Activated CD8-positive, alpha-beta memory T cell treated with anti-CD3 and anti-CD28 coated beads, Interleukin-2, amount 10 ng/mL, durations not matched to agents 7 days and 5 days (primary cell): ENCODE data around the gene FES. TPM values are rescaled to one million over a fixed set of nuclear protein-coding genes. Genes with fewer than 3 reads are reported as not detected.

Source experiments
- ATAC-seq: fragments of 150-1000 bp; cut with Tn5 transposase; one replicate; pipeline ENCODE4 v1.10.0; 2021; ENCODE audit warnings: moderate library complexity
- CTCF ChIA-PET: fragments of 350-600 bp; sonication (Branson Sonifier 250); formaldehyde crosslinking; loops from one replicate; lab custom pipeline; 2021; ENCODE audit warnings: antibody characterized with exemption; lab: Charles Lee
- DNase-seq: peaks from one replicate; pipeline ENCODE4 v3.0.0-alpha.2; 2020
- H3K27ac Mint-ChIP-seq: one replicate; pipeline ENCODE4 v1.8.0; 2021; ENCODE audit warnings: mild to moderate bottlenecking, mixed read lengths
- H3K27me3 Mint-ChIP-seq: one replicate; pipeline ENCODE4 v1.8.0; 2021; ENCODE audit warnings: mixed read lengths
- H3K36me3 Mint-ChIP-seq: one replicate; pipeline ENCODE4 v1.8.0; 2021; ENCODE audit warnings: mild to moderate bottlenecking, mixed read lengths
- H3K4me1 Mint-ChIP-seq: one replicate; pipeline ENCODE4 v1.8.0; 2021; ENCODE audit warnings: mixed read lengths
- H3K4me3 Mint-ChIP-seq: one replicate; pipeline ENCODE4 v1.8.0; 2021; ENCODE audit warnings: mild to moderate bottlenecking, moderate library complexity, mixed read lengths
- H3K9me3 Mint-ChIP-seq: one replicate; pipeline ENCODE4 v1.8.0; 2022; ENCODE audit warnings: low read depth, mixed read lengths
- total RNA-seq, 2 experiments: library from RNA; stranded (reverse); gene quantifications; one replicate each; pipeline ENCODE4 v1.2.3, GENCODE V29; 2021

FES gene
- total RNA-seq, 2 experiments from 2014 or later: 55.7 to 61.2 TPM

DNA sequence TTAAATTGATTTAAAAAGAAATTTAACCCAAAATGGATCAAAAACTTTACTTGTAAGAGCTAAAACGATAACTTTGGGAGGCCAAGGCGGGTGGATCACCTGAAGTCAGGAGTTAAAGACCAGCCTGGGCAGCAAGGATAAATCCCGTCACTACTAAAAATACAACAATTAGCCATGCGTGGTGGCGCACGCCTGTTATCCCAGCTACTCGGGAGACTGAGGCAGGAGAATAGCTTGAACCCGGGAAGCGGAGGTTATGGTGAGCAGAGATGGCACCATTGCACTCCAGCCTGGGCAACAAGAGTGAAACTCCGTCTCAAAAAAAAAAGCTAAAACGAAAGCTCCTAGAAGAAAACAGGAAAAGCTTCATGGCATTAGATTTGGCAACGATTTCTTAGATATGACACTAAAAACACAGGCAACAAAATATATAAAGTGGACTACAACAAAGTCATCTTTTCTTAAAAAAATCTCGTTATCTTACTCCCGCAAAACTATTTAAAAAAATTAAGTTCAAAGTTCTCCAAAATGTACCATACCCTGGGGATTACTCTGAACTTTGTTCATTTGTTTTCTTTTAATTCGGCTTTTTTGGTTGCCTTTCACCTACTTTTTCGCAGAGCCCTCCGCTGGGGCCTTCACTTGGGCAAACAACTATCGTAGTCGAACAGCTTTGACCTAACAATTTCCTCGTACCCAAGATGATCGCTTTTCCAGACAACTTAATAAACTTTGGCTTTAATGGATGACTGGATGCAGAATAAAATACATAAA, 45.1 kb downstream of the FES start:
- CTCF ChIA-PET: interaction anchor here (0.6 to 8.6 kb wide), 12 partner anchors 6 to 281 kb away, joined by 3 to 181 read pairs (median 4); partner anchors contain the start of genes BLM, MAN2A2, RCCD1 and VPS33B
- H3K9me3 Mint-ChIP-seq: no peaks in the 10 kb centered on the region
- no peaks in the 10 kb centered on the region for H3K27me3 Mint-ChIP-seq
- ATAC-seq (no peak), DNase-seq (no peak)
- peaks cover 19% of the 10 kb centered on the region for H3K36me3 Mint-ChIP-seq
- peak overlapping the region; percentile 99 for H3K4me3 Mint-ChIP-seq
- H3K4me1 Mint-ChIP-seq: peaks cover 56% of the 10 kb centered on the region
- H3K27ac Mint-ChIP-seq: peak overlapping the region; percentile 100

DNA sequence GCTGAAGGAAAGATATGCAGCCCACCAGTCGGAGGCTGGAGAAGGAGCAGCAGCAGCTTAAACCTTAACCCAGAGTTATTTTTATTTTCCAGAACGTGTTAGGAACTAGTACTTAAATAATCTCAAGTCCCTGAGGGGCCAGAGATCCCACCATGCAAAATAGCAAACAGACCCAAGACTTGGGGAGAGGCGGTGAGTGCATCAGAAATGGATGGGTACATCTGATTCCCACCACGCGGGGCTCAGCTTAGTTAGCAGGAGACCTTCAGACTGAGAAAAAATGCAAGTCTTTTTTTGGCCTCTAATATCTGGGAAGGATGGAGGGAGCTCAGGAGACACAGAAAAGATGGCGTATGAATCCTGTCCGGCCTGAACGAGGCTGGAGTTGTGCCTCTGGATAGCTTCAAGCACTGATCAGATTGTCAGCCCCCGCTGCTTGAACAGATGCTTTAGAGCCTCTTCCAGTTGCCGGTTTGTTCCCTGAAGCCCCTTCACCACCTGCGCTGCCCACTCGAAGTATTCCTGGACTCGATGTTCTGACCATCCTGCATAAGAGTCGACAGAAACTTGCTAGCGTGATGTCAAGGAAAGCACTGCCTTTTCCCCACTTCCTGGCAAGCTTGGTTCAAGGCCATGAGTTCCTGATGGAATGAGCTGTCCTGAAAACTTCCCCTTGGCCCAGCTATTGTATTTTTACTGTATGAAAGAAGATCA, 46.7 kb downstream of the FES start:
- Mint-ChIP-seq H3K27ac (peak overlapping the region; percentile 100), H3K27me3 (no peaks in the 10 kb centered on the region), H3K9me3 (no peaks in the 10 kb centered on the region), H3K36me3 (peaks cover 14% of the 10 kb centered on the region), H3K4me3 (peak overlapping the region; percentile 99), H3K4me1 (peaks cover 52% of the 10 kb centered on the region)
- CTCF ChIA-PET: interaction anchor here (0.7 to 8.6 kb wide), 42 partner anchors 8 to 621 kb away, joined by 3 to 181 read pairs (median 6); partner anchors contain the start of genes BLM, FES, MAN2A2 and RCCD1
- DNase-seq: no peak
- no peak for ATAC-seq

DNA sequence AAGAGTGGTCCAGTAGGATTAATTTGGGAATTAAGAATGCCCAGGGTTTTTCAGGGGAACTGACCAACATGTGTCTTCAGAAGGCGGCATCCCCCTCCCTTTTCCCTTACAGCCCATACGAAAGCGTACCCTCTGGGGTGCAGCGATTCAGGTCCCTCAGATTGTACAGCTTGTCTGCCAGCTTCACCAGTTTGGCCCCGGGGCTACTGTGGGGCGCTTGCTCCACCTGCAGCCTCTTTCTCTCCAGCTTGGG, 47.2 kb downstream of the FES start:
- H3K27ac Mint-ChIP-seq: peak overlapping the region; percentile 100
- ATAC-seq (no peak), DNase-seq (no peak)
- H3K9me3 Mint-ChIP-seq: no peaks in the 10 kb centered on the region
- peaks cover 18% of the 10 kb centered on the region for H3K36me3 Mint-ChIP-seq
- peak overlapping the region; percentile 99 for H3K4me3 Mint-ChIP-seq
- no peaks in the 10 kb centered on the region for H3K27me3 Mint-ChIP-seq
- peaks cover 56% of the 10 kb centered on the region for H3K4me1 Mint-ChIP-seq
- CTCF ChIA-PET: interaction anchor here (0.7 to 8.6 kb wide), 44 partner anchors 8 to 621 kb away, joined by 3 to 181 read pairs (median 6); partner anchors contain the start of genes BLM, FES, MAN2A2 and RCCD1

DNA sequence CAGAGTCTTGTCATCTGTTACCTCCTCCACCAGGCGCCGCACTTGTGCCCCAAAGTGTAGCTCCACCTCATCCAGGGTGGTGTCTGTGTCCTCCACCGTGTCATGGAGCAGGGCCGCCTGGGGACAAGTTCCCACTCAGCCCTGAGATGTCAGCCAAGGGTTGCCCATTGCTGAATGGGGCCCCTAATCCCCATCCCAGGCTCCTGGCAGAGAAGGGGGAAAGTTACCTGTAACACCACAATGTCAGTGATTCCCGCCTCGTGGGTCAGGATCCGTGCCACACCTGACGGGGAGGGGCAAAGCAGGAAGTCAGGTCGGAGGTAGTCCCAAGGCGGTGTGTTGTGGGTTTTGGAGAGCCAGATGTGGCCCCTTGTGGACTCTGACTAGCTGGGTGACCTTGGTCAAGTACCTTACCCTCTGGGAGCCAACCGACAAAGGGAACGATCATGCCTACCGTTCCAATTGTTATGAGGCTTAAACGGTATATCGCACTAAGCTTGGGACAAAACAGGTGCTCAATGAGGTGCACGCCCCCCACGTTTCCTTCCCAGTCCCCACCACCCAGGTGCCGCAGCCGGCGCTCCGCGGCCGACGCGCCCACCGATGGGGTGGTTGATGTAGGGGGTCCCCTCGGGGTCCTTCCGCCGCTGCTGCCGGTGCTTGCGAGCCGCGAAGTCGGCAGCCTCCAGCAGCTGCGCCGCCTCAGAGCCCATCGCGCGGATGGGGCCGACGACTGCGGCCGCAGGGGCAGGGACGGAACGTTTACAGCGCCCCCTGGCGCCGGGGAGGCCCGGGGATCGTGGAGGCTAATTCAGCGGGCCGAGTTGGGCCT, 47.7 kb downstream of the FES start, which contains the start of gene HDDC3:
HDDC3 (minus strand) TSS at position 722 of the 832 bp plus-strand sequence; CDS start at position 713, 9 bp downstream.
- CTCF ChIA-PET: interaction anchor here (0.6 to 8.6 kb wide), 60 partner anchors 9 to 833 kb away, joined by 3 to 181 read pairs (median 5); partner anchors contain the start of genes BLM, FES, FURIN and MAN2A2
- peaks cover 62% of the 10 kb centered on the region for H3K4me1 Mint-ChIP-seq

DNA sequence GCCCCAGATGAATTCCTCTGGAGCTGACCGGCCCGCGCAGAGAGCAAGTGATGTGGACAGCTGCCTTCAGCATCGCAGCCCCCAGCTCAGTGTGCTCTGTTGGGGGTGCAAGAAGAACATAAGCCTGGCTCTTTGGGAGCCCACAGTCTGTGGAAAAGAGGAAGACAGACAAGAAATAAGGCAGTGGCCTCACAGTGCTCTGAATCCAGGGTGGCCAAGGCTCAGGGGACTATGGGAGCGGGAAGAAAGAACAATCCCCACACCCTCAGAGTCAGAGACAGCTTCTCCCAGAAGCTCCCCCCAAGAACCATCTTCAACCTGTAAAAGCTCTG, 48.3 kb downstream of the FES start:
- H3K36me3 Mint-ChIP-seq: peaks cover 20% of the 10 kb centered on the region
- peaks cover 63% of the 10 kb centered on the region for H3K4me1 Mint-ChIP-seq
- no peaks in the 10 kb centered on the region for H3K27me3 Mint-ChIP-seq
- CTCF ChIA-PET: interaction anchor here (0.7 to 8.6 kb wide), 43 partner anchors 8 to 833 kb away, joined by 3 to 181 read pairs (median 6); partner anchors contain the start of genes BLM, FES, FURIN and MAN2A2
- peak overlapping the region; percentile 100 for H3K27ac Mint-ChIP-seq
- peak overlapping the region; percentile 99 for H3K4me3 Mint-ChIP-seq
- no peak for DNase-seq
- H3K9me3 Mint-ChIP-seq: no peaks in the 10 kb centered on the region
- no peak for ATAC-seq

More for the DNA sequence above, 47.7 kb downstream of the FES start, which contains the start of gene HDDC3:
- Mint-ChIP-seq H3K27me3 (no peaks in the 10 kb centered on the region), H3K27ac (peak within 1 kb of the TSS; percentile 100), H3K9me3 (no peaks in the 10 kb centered on the region), H3K36me3 (peaks cover 20% of the 10 kb centered on the region), H3K4me3 (peak within 1 kb of the TSS; percentile 99)
- DNase-seq (peak; percentile 95), ATAC-seq (peak; percentile 52)

DNA sequence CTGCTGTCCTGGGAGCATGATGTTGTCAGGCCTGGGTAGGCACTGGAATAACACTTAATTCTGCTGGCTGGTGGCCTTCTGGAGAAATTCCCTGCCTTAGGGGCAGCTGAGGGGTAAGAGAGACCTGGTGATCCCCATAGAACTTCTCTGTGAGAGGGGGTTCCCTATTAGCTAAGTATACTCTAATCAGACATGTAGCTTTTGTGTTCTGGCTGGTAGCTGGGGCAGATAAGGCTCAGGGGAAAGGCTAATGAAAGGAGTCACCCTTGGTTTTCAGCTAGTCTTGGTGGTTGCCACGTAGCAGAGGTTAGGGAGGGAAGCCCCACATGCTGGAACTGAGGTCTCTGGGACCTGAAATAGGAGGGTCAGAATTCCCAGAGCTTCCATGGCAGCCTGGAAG, 49.0 kb downstream of the FES start:
- no peak for DNase-seq
- Mint-ChIP-seq H3K4me3 (no peak overlapping the region), H3K36me3 (peaks cover 21% of the 10 kb centered on the region), H3K27ac (peak overlapping the region; percentile 100), H3K4me1 (peaks cover 62% of the 10 kb centered on the region), H3K9me3 (no peaks in the 10 kb centered on the region), H3K27me3 (no peaks in the 10 kb centered on the region)
- CTCF ChIA-PET: interaction anchor here (0.9 to 8.6 kb wide), 32 partner anchors 10 to 834 kb away, joined by 3 to 181 read pairs (median 6); partner anchors contain the start of genes BLM, FES, MAN2A2 and RCCD1
- no peak for ATAC-seq

DNA sequence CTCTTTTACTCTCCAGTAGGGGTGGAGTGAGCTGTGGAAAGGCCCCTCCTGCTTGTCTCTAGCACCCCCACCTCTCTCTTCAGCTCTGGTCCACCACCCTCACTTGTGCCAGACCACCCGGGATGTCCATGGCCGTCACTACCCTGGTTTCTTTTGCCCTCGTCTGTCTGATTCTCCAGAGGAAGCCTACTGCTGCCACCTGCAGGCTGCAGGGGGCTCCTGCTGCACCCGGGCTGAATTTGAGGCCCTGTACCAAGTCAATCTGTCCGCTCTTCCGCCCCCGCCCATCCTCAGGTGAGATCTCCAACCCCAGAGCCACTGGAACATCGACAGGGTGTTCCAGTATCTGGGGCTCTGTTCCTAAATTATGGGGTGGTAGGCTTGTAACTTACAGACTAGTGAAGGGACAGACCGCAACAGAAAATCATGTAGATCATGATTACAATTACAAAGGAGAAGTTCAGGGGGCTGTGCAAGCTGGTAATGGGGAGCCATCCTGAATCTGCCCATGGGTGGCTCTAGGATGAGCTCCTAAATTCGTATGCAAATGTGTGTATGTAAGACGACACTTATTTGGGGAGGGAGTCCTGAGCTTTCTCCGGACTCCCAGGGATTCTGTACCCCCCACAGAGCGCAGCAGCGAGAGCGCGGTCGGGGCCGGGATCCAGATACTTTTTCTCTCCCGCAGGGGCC, 50.1 kb downstream of the FES start:
- H3K27ac Mint-ChIP-seq: peak overlapping the region; percentile 100
- H3K36me3 Mint-ChIP-seq: peaks cover 22% of the 10 kb centered on the region
- H3K4me3 Mint-ChIP-seq: peak overlapping the region; percentile 81
- no peaks in the 10 kb centered on the region for H3K9me3 Mint-ChIP-seq
- CTCF ChIA-PET: interaction anchor here (0.6 to 8.6 kb wide), 39 partner anchors 10 to 642 kb away, joined by 3 to 181 read pairs (median 4); partner anchors contain the start of genes BLM, FES, MAN2A2 and RCCD1
- peaks cover 56% of the 10 kb centered on the region for H3K4me1 Mint-ChIP-seq
- DNase-seq: peak; percentile 95
- ATAC-seq: peak; percentile 37
- H3K27me3 Mint-ChIP-seq: no peaks in the 10 kb centered on the region

DNA sequence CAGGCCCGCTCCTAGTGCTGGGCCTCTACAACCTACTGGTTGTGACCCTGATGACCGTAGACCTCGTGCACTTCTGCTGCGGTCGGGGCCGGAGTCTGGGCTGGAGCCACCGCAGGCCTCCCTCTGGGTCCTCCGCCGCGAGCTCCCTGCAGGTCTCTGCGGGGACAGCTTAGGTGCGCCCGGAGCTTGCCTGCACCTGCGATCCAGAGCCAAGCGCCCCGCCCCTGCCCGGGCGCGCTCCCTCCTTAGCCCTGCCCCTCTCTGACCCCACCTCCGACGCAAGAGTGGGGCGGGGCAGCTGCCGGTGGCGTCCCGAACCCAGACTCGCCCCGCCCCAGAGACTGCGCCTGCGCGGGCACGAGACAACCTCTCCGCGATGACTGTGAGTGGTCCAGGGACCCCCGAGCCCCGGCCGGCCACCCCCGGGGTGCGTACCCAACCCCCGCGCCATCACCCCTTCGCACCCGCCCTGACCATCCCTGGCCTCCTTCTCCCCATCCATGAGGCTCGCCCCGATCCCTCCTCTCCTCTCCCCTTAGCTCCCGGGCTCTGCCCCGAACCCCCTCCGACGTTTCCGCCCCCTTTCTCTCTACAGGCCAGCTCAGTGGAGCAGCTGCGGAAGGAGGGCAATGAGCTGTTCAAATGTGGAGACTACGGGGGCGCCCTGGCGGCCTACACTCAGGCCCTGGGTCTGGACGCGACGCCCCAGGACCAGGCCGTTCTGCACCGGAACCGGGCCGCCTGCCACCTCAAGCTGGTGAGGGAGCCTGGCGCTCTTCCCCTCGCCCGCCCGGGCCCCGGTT, 50.8 kb downstream of the FES start, which contains the start of gene UNC45A:
UNC45A (plus strand) TSS at position 337 of the 803 bp plus-strand sequence; CDS start at position 377, 40 bp downstream.
- peak; percentile 97 for DNase-seq
- Mint-ChIP-seq H3K4me1 (peaks cover 51% of the 10 kb centered on the region), H3K27ac (peak within 1 kb of the TSS; percentile 100), H3K4me3 (peak within 1 kb of the TSS; percentile 81), H3K36me3 (peaks cover 29% of the 10 kb centered on the region), H3K9me3 (no peaks in the 10 kb centered on the region), H3K27me3 (no peaks in the 10 kb centered on the region)
- ATAC-seq: peak; percentile 75
- CTCF ChIA-PET: interaction anchor here (0.6 to 8.6 kb wide), 32 partner anchors 9 to 642 kb away, joined by 3 to 181 read pairs (median 5); partner anchors contain the start of genes BLM, FES, MAN2A2 and RCCD1

DNA sequence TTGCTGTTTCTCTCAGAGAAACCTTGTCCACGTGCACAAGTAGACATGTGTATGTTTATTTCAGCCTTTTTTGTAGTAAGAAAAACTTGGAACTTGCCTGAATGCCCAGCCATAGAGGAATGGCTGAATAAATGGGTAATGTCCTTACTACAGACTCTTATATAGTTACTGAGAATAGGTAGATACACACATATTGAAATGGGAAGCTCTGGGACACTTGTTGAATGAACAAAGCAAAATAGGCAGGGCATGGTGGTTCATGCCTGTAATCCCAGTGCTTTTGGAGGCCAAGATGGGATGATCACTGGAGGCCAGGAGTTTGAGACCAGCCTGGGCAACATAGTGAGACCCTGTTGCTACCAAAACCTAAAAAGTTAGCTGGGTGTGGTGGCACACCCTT, 52.5 kb downstream of the FES start:
- no peaks in the 10 kb centered on the region for H3K27me3 Mint-ChIP-seq
- no peak overlapping the region for H3K27ac Mint-ChIP-seq
- H3K9me3 Mint-ChIP-seq: no peaks in the 10 kb centered on the region
- peaks cover 38% of the 10 kb centered on the region for H3K4me1 Mint-ChIP-seq
- CTCF ChIA-PET: interaction anchor here (7.4 to 8.6 kb wide), 2 partner anchors 18 to 35 kb away, joined by 101 to 181 read pairs; partner anchors contain the start of genes MAN2A2 and RCCD1
- DNase-seq: no peak
- H3K4me3 Mint-ChIP-seq: peak overlapping the region; percentile 81
- no peak for ATAC-seq
- peaks cover 27% of the 10 kb centered on the region for H3K36me3 Mint-ChIP-seq

DNA sequence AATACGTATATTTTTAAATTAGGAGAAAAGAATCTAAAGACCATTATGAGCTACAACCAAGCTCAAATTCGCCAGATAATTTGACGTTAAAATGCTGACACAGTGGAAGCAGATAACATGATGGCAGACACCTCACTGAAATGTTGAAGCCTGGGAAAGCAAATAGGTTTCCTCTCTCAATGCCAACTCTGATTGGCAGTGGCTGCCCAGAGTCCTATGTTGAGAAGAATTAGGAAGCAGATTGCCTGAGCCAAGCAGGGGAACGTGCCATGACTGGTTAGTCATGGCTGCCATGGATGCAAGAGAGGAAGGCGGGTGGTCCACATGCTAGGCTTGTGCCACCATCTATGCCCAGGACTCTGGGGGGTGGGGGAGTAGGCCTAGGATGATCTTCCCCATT, 54.0 kb downstream of the FES start:
- Mint-ChIP-seq H3K36me3 (peaks cover 33% of the 10 kb centered on the region), H3K27ac (no peak overlapping the region), H3K27me3 (no peaks in the 10 kb centered on the region), H3K9me3 (no peaks in the 10 kb centered on the region), H3K4me3 (no peak overlapping the region), H3K4me1 (peaks cover 29% of the 10 kb centered on the region)
- no peak for DNase-seq
- ATAC-seq: no peak
- CTCF ChIA-PET: no interaction called here

DNA sequence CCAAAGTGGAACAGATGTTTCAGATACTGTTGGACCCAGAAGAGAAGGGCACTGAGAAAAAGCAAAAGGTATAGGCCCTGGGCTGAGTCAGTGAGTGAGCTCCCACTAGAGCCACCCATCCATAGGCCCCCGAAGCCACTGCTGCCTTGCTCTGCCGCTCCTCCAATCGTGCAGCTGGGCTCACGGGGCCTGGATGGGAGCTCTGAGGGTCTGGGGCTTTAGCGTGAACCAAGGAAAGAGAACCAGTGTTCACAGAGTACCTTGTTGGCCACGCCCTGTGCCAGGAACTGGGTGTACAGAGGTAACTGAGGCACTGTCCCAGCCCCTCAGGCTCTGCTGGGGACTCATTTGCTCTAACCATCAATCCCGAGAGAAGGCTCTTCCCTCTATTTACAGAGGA, 55.5 kb downstream of the FES start:
- Mint-ChIP-seq H3K27me3 (no peaks in the 10 kb centered on the region), H3K9me3 (no peaks in the 10 kb centered on the region), H3K4me1 (peaks cover 16% of the 10 kb centered on the region), H3K27ac (no peak overlapping the region), H3K4me3 (no peak overlapping the region), H3K36me3 (peaks cover 37% of the 10 kb centered on the region)
- DNase-seq: no peak
- ATAC-seq: no peak
- CTCF ChIA-PET: interaction anchor here (1.1 to 2.4 kb wide), 5 partner anchors 8 to 115 kb away, joined by 3 to 10 read pairs (median 3); partner anchors contain the start of gene HDDC3
